HFFc6 (cell line): ENCODE results near the gene GLYR1. TPM values are rescaled to one million over a fixed set of nuclear protein-coding genes. Genes with fewer than 3 reads are reported as not detected.

Experiments
- DNase-seq: peaks from one replicate; pipeline ENCODE4 v3.0.0-alpha.2; 2018
- H3K27ac Mint-ChIP-seq: 2 replicates; pipeline ENCODE4 v1.8.0; 2020; ENCODE audit warnings: mild to moderate bottlenecking, mixed read lengths
- H3K27me3 Mint-ChIP-seq: 2 replicates; pipeline ENCODE4 v1.8.0; 2021; ENCODE audit warnings: mild to moderate bottlenecking, moderate library complexity, mixed read lengths; ENCODE audit not compliant: insufficient read depth
- H3K36me3 Mint-ChIP-seq: 2 replicates; pipeline ENCODE4 v1.8.0; 2021; ENCODE audit warnings: low read depth, mixed read lengths
- H3K4me1 Mint-ChIP-seq: 2 replicates; pipeline ENCODE4 v1.8.0; 2020; ENCODE audit warnings: low read depth, mixed read lengths
- H3K4me3 Mint-ChIP-seq: 2 replicates; pipeline ENCODE4 v1.8.0; 2020; ENCODE audit warnings: mild to moderate bottlenecking, moderate library complexity, mixed read lengths
- H3K9me3 Mint-ChIP-seq: 2 replicates; pipeline ENCODE4 v1.8.0; 2020; ENCODE audit warnings: mild to moderate bottlenecking, mixed read lengths
- CTCF ChIP-seq: fragments of 200-600 bp; sonication (generic); IDR thresholded peaks from 2 replicates; pipeline ENCODE4 v1.5.0; 2021; ENCODE audit warnings: antibody characterized with exemption, mild to moderate bottlenecking
- total RNA-seq, 6 experiments: library from RNA; stranded (reverse); fragmentation: NEBNext Ultra II Directional; extraction: Animal tissue kit (Norgen Biotek cat#: 25700); gene quantifications; 2 replicates in 1 of 6; 3 replicates in 5 of 6; pipeline ENCODE4 v1.2.3, GENCODE V29; 2021

Gene GLYR1
- total RNA-seq, 6 experiments from 2014 or later, result 77.6 to 89.4 (median 81.8) TPM

- H3K27me3 Mint-ChIP-seq, result no peaks in the 10 kb centered on the region; the same call in 1 of the 2 replicates
- H3K36me3 Mint-ChIP-seq, result peaks cover 28% of the 10 kb centered on the region
- H3K9me3 Mint-ChIP-seq, result no peaks in the 10 kb centered on the region
- H3K4me1 Mint-ChIP-seq, result peaks cover 4% of the 10 kb centered on the region; the same call in 1 of the 2 replicates
- no peak overlapping the region; the same call in 1 of the 2 replicates for H3K27ac Mint-ChIP-seq
- H3K4me3 Mint-ChIP-seq, result no peak overlapping the region
- no peak for DNase-seq
- TF ChIP-seq CTCF, result no peak
Observed at GRCh38 chr16:4833584-4833983, 13.5 kb downstream of the GLYR1 start.

GRCh38 chr16:4832698-4833343 lies 14.3 kb downstream of the GLYR1 start:
- DNase-seq, result no peak
- peaks cover 28% of the 10 kb centered on the region for H3K36me3 Mint-ChIP-seq
- no peaks in the 10 kb centered on the region for H3K9me3 Mint-ChIP-seq
- no peaks in the 10 kb centered on the region; the same call in 1 of the 2 replicates for H3K27me3 Mint-ChIP-seq
- H3K4me1 Mint-ChIP-seq, result peaks cover 4% of the 10 kb centered on the region; the same call in 1 of the 2 replicates
- peak overlapping the region; percentile 26; the same call in 1 of the 2 replicates for H3K27ac Mint-ChIP-seq
- no peak for TF ChIP-seq CTCF
- H3K4me3 Mint-ChIP-seq, result no peak overlapping the region

- DNase-seq, result no peak
- peaks cover 26% of the 10 kb centered on the region for H3K36me3 Mint-ChIP-seq
Observed at GRCh38 chr16:4831616-4832015, 15.5 kb downstream of the GLYR1 start.

GRCh38 chr16:4830408-4830807 lies 16.7 kb downstream of the GLYR1 start:
- H3K9me3 Mint-ChIP-seq, result no peaks in the 10 kb centered on the region
- peaks cover 4% of the 10 kb centered on the region; the same call in 1 of the 2 replicates for H3K4me1 Mint-ChIP-seq
- peaks cover 23% of the 10 kb centered on the region for H3K36me3 Mint-ChIP-seq
- no peak for DNase-seq
- no peak overlapping the region for H3K27ac Mint-ChIP-seq
- no peak for TF ChIP-seq CTCF
- no peaks in the 10 kb centered on the region; the same call in 1 of the 2 replicates for H3K27me3 Mint-ChIP-seq
- H3K4me3 Mint-ChIP-seq, result no peak overlapping the region

More at GRCh38 chr16:4831616-4832015, 15.5 kb downstream of the GLYR1 start:
- no peak overlapping the region for H3K4me3 Mint-ChIP-seq
- TF ChIP-seq CTCF, result no peak
- H3K4me1 Mint-ChIP-seq, result peaks cover 4% of the 10 kb centered on the region; the same call in 1 of the 2 replicates
- H3K27ac Mint-ChIP-seq, result no peak overlapping the region
- H3K27me3 Mint-ChIP-seq, result no peaks in the 10 kb centered on the region; the same call in 1 of the 2 replicates
- no peaks in the 10 kb centered on the region for H3K9me3 Mint-ChIP-seq

- Mint-ChIP-seq H3K27ac (peak overlapping the region; percentile 45; the same call in 1 of the 2 replicates), H3K9me3 (no peaks in the 10 kb centered on the region), H3K27me3 (no peaks in the 10 kb centered on the region; the same call in 1 of the 2 replicates), H3K4me1 (peaks cover 4% of the 10 kb centered on the region; the same call in 1 of the 2 replicates), H3K4me3 (no peak overlapping the region), H3K36me3 (peaks cover 32% of the 10 kb centered on the region)
- peak; percentile 12 for DNase-seq
- TF ChIP-seq CTCF, result no peak
Observed at GRCh38 chr16:4828567-4829321, 18.3 kb downstream of the GLYR1 start.
